ENCODE measurements around the gene SARS1. TPM values are rescaled to one million over a fixed set of nuclear protein-coding genes. Genes with fewer than 3 reads are reported as not detected.

The SARS1 gene
- total RNA-seq, 1 donor from 2014 or later: 188 TPM

GRCh38 chr1:109251277-109252166, 37.8 kb downstream of the SARS1 start:
- Mint-ChIP-seq H3K4me3 (peak overlapping the region; percentile 36), H3K27me3 (peaks cover 12% of the 10 kb centered on the region), H3K27ac (no peak overlapping the region), H3K4me1 (peaks cover 12% of the 10 kb centered on the region), H3K9me3 (no peaks in the 10 kb centered on the region), H3K36me3 (ENCODE audit: low read depth) (no peaks in the 10 kb centered on the region)
- intact Hi-C loops (cut with micrococcal nuclease): no loop called here
- no peak for TF ChIP-seq CTCF (IDR thresholded peaks at IDR 0.05)
- no peak for DNase-seq
- no peak for ATAC-seq (ENCODE audit: low read depth)
- POLR2A ChIA-PET: interaction anchor here (0.5 kb wide), 1 partner anchor 326 kb away, joined by 4 read pairs; no protein-coding TSS in a partner anchor
- CTCF ChIA-PET: no interaction called here

GRCh38 chr1:109252167-109252892, 38.6 kb downstream of the SARS1 start:
- ChIA-PET POLR2A (interaction anchor here (0.5 kb wide), 2 partner anchors 172 to 325 kb away, joined by 4 read pairs; no protein-coding TSS in a partner anchor), CTCF (no interaction called here)
- intact Hi-C loops (cut with micrococcal nuclease): no loop called here
- no peak for ATAC-seq (ENCODE audit: low read depth)
- TF ChIP-seq CTCF (IDR thresholded peaks at IDR 0.05): no peak
- Mint-ChIP-seq H3K9me3 (no peaks in the 10 kb centered on the region), H3K27me3 (peaks cover 9% of the 10 kb centered on the region), H3K27ac (no peak overlapping the region), H3K4me1 (peaks cover 12% of the 10 kb centered on the region), H3K4me3 (no peak overlapping the region), H3K36me3 (ENCODE audit: low read depth) (no peaks in the 10 kb centered on the region)
- DNase-seq: no peak

GRCh38 chr1:109252893-109253802, 39.4 kb downstream of the SARS1 start:
- no peak for TF ChIP-seq CTCF (IDR thresholded peaks at IDR 0.05)
- Mint-ChIP-seq H3K4me1 (peaks cover 12% of the 10 kb centered on the region), H3K9me3 (no peaks in the 10 kb centered on the region), H3K27ac (peak overlapping the region; percentile 46), H3K27me3 (peaks cover 9% of the 10 kb centered on the region), H3K36me3 (ENCODE audit: low read depth) (no peaks in the 10 kb centered on the region), H3K4me3 (peak overlapping the region; percentile 38)
- POLR2A ChIA-PET: interaction anchor here (0.5 to 0.9 kb wide), 5 partner anchors 32 to 366 kb away, joined by 3 to 5 read pairs (median 4); partner anchors contain the start of genes AMPD2, GNAT2 and SARS1
- ATAC-seq (ENCODE audit: low read depth): peak; percentile 62
- no peak for DNase-seq
- intact Hi-C loops (cut with micrococcal nuclease): no loop called here
- CTCF ChIA-PET: interaction anchor here (0.9 kb wide), 1 partner anchor 10 kb away, joined by 4 read pairs; no protein-coding TSS in a partner anchor

GRCh38 chr1:109253803-109254620, 40.3 kb downstream of the SARS1 start:
- Mint-ChIP-seq H3K9me3 (no peaks in the 10 kb centered on the region), H3K4me1 (peaks cover 12% of the 10 kb centered on the region), H3K27ac (no peak overlapping the region), H3K27me3 (peaks cover 7% of the 10 kb centered on the region), H3K4me3 (no peak overlapping the region), H3K36me3 (ENCODE audit: low read depth) (no peaks in the 10 kb centered on the region)
- ChIA-PET POLR2A (interaction anchor here (0.6 to 0.9 kb wide), 4 partner anchors 33 to 365 kb away, joined by 3 to 5 read pairs (median 4); partner anchors contain the start of genes AMPD2, GNAT2 and SARS1), CTCF (interaction anchor here (0.9 kb wide), 1 partner anchor 9 kb away, joined by 4 read pairs; no protein-coding TSS in a partner anchor)
- intact Hi-C loops (cut with micrococcal nuclease): no loop called here
- TF ChIP-seq CTCF (IDR thresholded peaks at IDR 0.05): no peak
- DNase-seq (no peak), ATAC-seq (ENCODE audit: low read depth) (no peak)
